ENCODE results near the gene NUP210. TPM values are rescaled to one million over a fixed set of nuclear protein-coding genes. Genes with fewer than 3 reads are reported as not detected.

NUP210 gene
- total RNA-seq, 1 donor from 2014 or later: 1.9 TPM

DNA sequence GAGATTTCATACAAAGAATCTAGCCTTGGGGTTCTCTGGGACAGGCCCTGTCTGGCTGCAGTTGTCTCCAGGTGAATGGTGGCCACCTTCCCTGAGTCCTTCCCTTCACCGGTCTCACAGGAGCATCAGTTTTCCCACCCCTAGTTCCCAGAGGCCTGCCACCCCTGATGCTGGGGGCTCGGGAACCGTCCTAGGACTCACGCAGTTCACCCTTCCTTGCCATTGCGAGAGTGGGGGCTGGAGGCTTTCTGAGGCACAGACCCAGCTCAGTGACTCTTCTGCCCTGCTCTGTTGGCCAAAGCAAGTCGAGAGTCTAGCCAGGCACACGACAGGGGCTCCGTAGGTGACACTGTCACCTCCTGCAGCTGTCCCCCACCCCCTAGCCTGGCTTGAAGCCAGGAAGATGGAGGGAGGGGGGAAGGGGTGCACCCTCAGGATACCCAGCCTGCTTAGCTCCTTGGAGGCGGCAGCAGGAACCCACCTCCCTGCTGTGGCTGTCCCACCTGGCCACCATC, 130.3 kb downstream of the NUP210 start:
- no peak for DNase-seq (ENCODE audit: low spot score)

DNA sequence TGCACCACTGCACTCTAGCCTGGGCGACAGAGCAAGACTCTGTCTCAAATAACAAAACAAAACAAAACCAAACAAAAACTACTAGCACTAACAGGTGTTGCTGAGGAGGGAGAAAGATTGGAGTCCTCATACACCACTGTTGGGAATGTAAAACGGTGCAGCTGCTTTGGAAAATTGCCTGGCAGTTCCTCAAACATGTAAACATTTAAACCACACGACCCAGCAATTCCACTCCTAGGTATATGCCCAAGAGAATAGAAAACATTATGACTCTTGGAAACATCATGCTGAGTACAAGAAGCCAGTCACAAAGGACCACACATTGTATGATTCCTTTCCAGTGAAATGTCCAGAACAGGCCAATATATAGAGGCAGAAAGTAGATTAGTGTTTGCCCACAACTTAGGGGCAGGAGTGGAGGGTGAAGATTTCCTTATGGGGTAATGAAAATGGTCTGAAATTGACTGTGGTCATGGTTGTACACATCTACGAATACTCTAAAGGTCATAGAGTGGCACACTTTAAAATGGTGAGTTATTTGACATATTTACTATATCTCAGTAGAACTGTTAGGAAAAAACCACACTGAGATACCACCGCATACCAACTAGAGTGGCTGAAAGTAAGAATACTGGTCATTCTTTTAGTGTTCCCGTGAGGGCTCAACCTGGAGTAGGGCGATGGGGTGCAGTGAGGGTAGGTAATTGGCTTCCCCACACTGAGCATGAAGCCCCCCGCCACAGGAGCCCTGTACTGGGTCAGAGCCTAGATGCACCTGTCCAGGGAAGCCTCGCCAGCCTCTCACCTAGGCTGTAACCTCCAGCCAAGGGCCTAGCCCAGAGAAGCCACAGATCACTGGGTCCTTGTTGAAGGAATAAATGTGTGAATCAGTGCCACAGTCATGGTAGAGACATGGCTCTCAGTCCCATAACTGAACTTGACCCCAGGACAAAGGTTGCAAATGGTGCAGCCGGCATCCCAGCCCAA, 131.1 kb downstream of the NUP210 start:
- no peak for DNase-seq (ENCODE audit: low spot score)

DNA sequence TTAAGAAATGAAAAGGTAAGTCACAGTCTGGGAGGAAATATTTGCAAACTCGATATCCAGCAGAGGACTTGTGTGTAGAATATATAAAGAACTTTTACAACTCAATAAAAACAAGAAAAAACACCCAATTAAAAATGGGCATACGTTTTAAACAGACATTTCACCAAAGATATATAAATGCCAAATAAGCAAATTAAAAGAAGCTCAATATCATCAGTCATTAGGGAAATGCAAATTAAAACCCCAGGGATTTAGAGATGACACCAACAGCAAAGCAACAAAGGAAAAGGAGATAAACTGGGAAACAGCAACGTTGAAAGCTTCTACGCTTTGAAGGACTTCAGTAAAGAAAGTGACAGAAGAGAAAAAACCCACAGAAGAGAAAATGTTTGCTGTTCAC, 132.3 kb downstream of the NUP210 start:
- no peak for DNase-seq (ENCODE audit: low spot score)

GRCh38 chr3:13286873-13287272, 133.2 kb downstream of the NUP210 start:
- no peak for DNase-seq (ENCODE audit: low spot score)

- no peak for DNase-seq (ENCODE audit: low spot score)
These were observed 135.0 kb downstream of the NUP210 start for GRCh38 chr3:13285007-13285567.

DNA sequence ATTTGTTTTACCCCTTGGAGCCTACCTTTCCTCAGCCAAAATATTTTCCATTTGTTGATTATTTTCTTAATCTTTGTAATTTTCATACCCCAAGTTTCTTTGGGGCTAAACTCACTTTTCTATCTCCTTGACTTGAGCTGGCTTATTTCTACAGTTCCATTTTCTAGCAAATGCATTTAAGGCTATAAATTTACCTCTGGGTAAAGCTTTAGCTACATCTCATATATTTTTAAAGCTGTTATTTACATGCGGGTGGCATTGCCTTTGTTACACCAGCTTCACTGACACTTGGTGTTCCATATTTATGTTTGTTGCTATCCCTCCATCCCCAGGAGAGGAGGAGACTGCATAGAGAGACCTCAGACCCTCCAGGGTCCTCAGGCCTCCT, 136.3 kb downstream of the NUP210 start:
- DNase-seq (ENCODE audit: low spot score): no peak

DNA sequence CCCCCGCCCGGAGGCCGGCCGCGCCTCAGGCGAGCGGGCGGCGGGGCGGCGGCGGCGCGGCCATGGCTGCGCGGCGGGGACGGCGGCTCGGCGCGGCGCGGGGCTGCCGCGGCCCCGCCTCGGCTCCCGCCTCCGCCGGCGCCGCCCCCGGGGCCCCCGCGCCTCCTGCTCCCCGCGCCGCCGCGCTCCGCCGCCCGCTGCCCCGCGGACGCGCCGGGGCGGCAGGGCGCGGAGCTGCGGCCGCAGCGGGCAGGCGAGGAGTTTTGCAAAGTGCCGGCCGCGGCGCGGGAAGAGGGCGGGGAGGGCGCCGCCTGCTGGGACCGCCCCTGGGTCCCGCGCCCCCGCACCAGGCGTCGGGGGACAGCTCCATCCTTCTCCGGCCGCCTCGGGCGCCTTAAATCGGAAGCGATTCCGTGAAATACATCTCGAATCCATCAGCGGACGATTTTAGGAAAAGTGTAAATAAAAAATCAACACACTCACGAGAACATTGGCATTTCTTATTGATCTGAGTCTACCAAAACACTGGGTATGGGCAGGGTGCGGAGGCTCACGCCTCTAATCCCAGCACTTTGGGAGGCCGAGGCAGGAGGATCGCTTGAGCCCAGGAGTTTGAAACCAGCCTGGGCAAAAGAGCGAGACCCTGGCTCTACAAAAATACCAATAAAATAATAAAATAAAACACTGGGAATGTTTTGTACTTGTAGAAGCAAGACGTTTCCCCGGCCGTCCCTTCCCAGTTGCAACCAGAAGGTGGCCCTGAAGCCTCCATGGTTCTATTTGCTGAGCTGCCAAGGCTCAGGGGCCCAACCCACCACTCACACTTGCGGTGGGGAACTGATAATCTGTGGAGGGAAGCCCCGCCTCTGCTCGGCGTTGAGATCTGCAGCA, 136.9 kb downstream of the NUP210 start:
- DNase-seq (ENCODE audit: low spot score): no peak

GRCh38 chr3:13282358-13282985, 137.7 kb downstream of the NUP210 start:
- DNase-seq (ENCODE audit: low spot score): no peak

GRCh38 chr3:13281507-13282357, 138.4 kb downstream of the NUP210 start:
- peak; percentile 20 for DNase-seq (ENCODE audit: low spot score)

DNA sequence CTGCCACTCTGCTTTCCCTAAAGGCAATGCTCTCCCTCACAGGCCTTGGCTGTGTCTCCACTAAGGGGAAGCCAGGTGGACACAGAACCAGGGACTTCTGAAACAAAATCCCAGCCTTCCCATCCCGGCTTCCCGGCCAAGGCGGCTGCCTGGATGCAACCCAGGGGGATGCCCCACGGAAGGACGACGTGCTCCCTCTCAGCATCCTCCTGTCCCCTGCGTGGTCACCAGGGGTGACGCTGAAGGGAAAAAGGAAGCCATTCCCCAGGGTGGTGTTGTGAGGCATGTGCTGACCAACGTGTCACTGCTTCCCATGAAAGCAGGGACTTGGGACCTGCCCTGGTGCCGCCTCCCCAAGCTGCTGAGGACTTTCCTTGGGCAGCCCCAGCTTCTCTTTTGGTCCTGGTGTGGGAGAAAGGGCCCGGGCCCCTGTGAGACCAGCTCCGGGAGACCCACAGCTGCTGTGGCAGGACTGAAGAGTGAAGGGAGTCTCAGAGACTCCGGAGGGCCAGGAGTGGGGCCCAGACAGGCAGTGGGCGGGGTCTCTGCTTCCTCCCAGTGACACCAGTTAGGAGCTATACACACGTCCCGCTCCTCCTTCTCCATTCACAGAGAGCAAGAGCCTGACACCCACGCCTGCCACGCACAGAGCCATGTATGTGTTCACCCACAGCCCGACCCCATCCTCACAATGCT, 139.2 kb downstream of the NUP210 start:
- no peak for DNase-seq (ENCODE audit: low spot score)

DNA sequence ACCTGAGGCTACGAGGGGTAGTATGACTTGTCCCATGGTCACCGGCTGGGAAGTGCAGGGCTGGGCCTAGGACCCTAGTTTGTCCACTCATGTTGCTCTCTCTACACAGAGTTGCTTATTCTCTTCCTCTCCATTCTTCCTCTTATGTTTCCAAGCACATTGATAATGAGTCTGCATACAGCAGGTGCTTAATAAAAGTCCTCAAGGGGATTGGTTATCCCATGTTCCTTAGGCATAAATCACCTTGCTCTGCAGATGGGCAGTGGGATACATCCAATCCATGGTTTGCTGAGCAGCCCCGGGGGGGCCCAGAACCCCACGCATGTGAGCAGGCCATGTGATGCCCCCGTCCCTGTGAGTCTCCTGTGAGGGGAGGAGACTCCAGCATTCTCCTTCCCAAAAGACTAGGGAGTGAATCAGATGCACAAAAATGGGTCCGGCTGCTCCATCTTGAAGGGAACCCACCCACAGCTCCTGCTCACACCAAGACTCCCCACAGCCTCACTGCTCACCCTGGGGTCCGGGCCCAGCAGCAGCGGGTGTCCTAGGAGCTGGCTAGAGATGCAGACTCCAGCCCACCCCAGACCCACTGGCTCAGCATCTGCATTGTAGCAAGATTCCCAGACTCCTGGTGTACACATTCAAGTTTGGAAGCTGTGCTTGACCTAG, 139.9 kb downstream of the NUP210 start:
- no peak for DNase-seq (ENCODE audit: low spot score)

DNA sequence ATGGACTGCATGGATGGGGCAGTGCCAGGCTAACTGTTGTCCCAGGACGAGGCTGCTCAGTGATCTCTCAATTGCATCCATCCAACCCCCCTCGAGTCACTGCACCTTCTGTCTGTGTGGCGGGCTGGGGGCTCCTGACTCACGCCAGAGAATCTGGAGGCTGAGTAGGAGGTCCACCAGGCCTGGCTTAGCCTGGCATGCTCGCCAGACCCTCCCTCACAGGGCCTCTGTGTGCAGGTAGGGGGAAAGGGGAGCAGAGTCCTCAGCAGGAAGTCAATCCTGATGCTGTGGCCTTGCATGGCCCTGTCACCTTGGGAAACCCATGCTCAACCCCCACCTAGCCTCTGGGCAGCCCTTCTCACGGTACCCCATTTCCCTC, 140.6 kb downstream of the NUP210 start:
- DNase-seq (ENCODE audit: low spot score): no peak

DNA sequence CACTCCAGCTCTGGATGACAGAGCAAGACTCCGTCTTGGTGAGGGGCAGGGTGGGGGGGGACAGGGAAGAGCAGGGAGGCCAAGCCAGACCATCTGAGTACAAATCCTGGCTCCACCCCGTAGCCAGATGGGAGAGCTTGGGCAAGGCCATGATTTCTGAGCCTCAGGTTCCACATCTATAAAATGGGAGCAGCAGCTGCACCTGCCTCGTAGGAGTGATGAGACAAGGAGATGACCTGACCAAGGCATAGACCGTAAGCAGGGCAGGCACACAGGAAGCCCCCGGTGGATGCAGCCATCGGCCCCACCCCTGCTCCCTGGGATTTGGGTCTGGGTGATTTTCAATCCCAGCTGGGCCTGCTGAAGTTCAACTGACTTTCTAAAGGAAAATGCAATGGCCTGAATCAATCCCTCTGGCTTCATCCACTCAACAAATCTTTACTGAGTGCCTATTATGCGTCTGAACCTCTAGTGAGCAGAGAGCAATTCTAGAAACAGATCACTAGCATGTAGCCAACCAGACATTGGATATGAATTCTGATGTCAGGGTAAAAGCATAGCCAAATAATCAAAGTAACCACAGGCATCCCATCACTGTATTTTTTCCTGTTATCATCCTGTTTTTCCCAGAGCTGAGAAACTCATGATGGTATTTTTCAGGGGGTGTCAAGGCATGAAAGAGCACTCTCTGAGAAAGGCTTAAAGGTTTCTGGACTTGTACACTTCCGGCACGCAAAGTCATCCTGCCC, 141.2 kb downstream of the NUP210 start:
- DNase-seq (ENCODE audit: low spot score): no peak

- DNase-seq (ENCODE audit: low spot score): no peak
These were observed 142.1 kb downstream of the NUP210 start for GRCh38 chr3:13277860-13278531.

GRCh38 chr3:13277196-13277813, 142.8 kb downstream of the NUP210 start:
- DNase-seq (ENCODE audit: low spot score): no peak

- no peak for DNase-seq (ENCODE audit: low spot score)
These were observed 143.5 kb downstream of the NUP210 start for GRCh38 chr3:13276438-13277195.

All from umbilical cord (tissue), 2 donors.